IMR-90 (cell line): ENCODE measurements around the gene MORN4. TPM values are rescaled to one million over a fixed set of nuclear protein-coding genes. Genes with fewer than 3 reads are reported as not detected.

Experiments
- ATAC-seq: fragments of 200-7000 bp; cut with Tn5 transposase; 2 replicates; pipeline ENCODE4 v1.9.1; 2020; ENCODE audit warnings: low read depth, mild to moderate bottlenecking, moderate library complexity
- BruUV-seq: library from RNA; stranded (reverse); fragments of 400-500 nt; replicated peaks from 2 replicates; lab custom pipeline; 2021; lab: Mats Ljungman, UMichigan
- CTCF ChIA-PET: fragments of 300-600 bp; formaldehyde crosslinking; extraction: SDS; loops from one replicate; lab custom pipeline; 2021; ENCODE audit warnings: antibody characterized with exemption; lab: Yijun Ruan, JAX
- POLR2A ChIA-PET: fragments of 300-600 bp; sonication (Branson Sonifier 250); formaldehyde crosslinking; loops from one replicate; lab custom pipeline; 2022; ENCODE audit warnings: antibody characterized with exemption; ENCODE audit not compliant: unreplicated experiment; lab: Charles Lee
- DNase-seq: peaks from one replicate; pipeline ENCODE4 v3.0.0; 2013
- H2AFZ ChIP-seq: replicated peaks from 2 replicates; pipeline ENCODE3; 2013; ENCODE audit warnings: low read length, mild to moderate bottlenecking; ENCODE audit not compliant: poor library complexity
- H2AK5ac ChIP-seq: 2 replicates; pipeline ENCODE4 v1.6.1; 2013; ENCODE audit warnings: low read depth, low read length, inconsistent platforms
- H2AK9ac ChIP-seq: replicated peaks from 2 replicates; pipeline ENCODE3; 2013; ENCODE audit warnings: mild to moderate bottlenecking, low read depth, low read length, moderate library complexity; ENCODE audit not compliant: poor library complexity
- H2BK120ac ChIP-seq: 2 replicates; pipeline ENCODE4 v1.6.1; 2013; ENCODE audit warnings: low read depth, low read length, inconsistent platforms
- H2BK15ac ChIP-seq: 3 replicates; pipeline ENCODE4 v1.6.1; 2013; ENCODE audit warnings: low read depth, low read length, inconsistent platforms
- H2BK20ac ChIP-seq: 2 replicates; pipeline ENCODE4 v1.6.1; 2013; ENCODE audit warnings: low read depth, mild to moderate bottlenecking, inconsistent platforms, low read length, moderate library complexity
- H2BK5ac ChIP-seq: 2 replicates; pipeline ENCODE4 v1.6.1; 2013; ENCODE audit warnings: mild to moderate bottlenecking, low read depth, low read length, inconsistent platforms; ENCODE audit not compliant: poor library complexity, severe bottlenecking
- H3K14ac ChIP-seq: replicated peaks from 2 replicates; pipeline ENCODE4 v1.6.1; 2013; ENCODE audit warnings: low read depth, low read length, inconsistent platforms
- H3K18ac ChIP-seq: 2 replicates; pipeline ENCODE4 v1.6.1; 2013; ENCODE audit warnings: low read depth, low read length, control low read depth
- H3K23ac ChIP-seq: 2 replicates; pipeline ENCODE4 v1.6.1; 2013; ENCODE audit warnings: low read depth, low read length, inconsistent platforms
- H3K27ac ChIP-seq: 2 replicates; pipeline ENCODE4 v1.5.1; 2013; ENCODE audit warnings: mild to moderate bottlenecking, control low read depth, low read length; ENCODE audit not compliant: insufficient read depth
- H3K27me3 ChIP-seq: 2 replicates; pipeline ENCODE4 v1.6.1; 2013; ENCODE audit warnings: low read length; ENCODE audit not compliant: control insufficient read depth, insufficient read depth
- H3K36me3 ChIP-seq: 2 replicates; pipeline ENCODE4 v1.6.1; 2013; ENCODE audit warnings: low read length, mixed read lengths; ENCODE audit not compliant: control insufficient read depth, insufficient read depth
- H3K4ac ChIP-seq: 2 replicates; pipeline ENCODE4 v1.6.1; 2013; ENCODE audit warnings: low read depth, low read length, inconsistent platforms
- H3K4me1 ChIP-seq: 2 replicates; pipeline ENCODE4 v1.6.1; 2013; ENCODE audit warnings: low read length, mixed read lengths; ENCODE audit not compliant: control insufficient read depth, insufficient read depth
- H3K4me2 ChIP-seq: 2 replicates; pipeline ENCODE4 v1.6.1; 2013; ENCODE audit warnings: low read depth, mild to moderate bottlenecking, control low read depth, low read length, moderate library complexity
- H3K4me3 ChIP-seq: 2 replicates; pipeline ENCODE4 v1.5.1; 2013; ENCODE audit warnings: low read depth, mild to moderate bottlenecking, control low read depth, low read length, moderate library complexity; ENCODE audit not compliant: insufficient read depth
- H3K56ac ChIP-seq: 2 replicates; pipeline ENCODE4 v1.6.1; 2013; ENCODE audit warnings: low read length, inconsistent platforms; ENCODE audit not compliant: insufficient read depth; ENCODE audit errors: extremely low read depth
- H3K79me1 ChIP-seq, 2 experiments: 2 replicates each; pipeline ENCODE4 v1.6.1; 2013; ENCODE audit warnings: low read length in 2 of 2, inconsistent platforms in 1 of 2, low read depth in 1 of 2
- H3K9ac ChIP-seq: 2 replicates; pipeline ENCODE4 v1.6.1; 2013; ENCODE audit warnings: low read depth, low read length, control low read depth
- H3K9me1 ChIP-seq: 2 replicates; pipeline ENCODE4 v1.6.1; 2013; ENCODE audit warnings: low read length, inconsistent platforms; ENCODE audit not compliant: insufficient read depth
- H3K9me3 ChIP-seq: 2 replicates; pipeline ENCODE4 v1.6.1; 2013; ENCODE audit warnings: low read length; ENCODE audit not compliant: control insufficient read depth, insufficient read depth
- H4K20me1 ChIP-seq: 2 replicates; pipeline ENCODE4 v1.6.1; 2013; ENCODE audit warnings: low read length, inconsistent platforms; ENCODE audit not compliant: insufficient read depth
- H4K5ac ChIP-seq: 2 replicates; pipeline ENCODE4 v1.6.1; 2013; ENCODE audit warnings: mild to moderate bottlenecking, low read depth, low read length, control low read depth
- H4K8ac ChIP-seq, 2 experiments: 2 replicates each; pipeline ENCODE4 v1.6.1; 2013; ENCODE audit warnings: low read depth in 2 of 2, low read length in 2 of 2, control low read depth in 1 of 2, inconsistent platforms in 1 of 2
- H4K91ac ChIP-seq: 2 replicates; pipeline ENCODE4 v1.6.1; 2013; ENCODE audit warnings: low read depth, low read length, inconsistent platforms; ENCODE audit not compliant: insufficient read depth
- BHLHE40 ChIP-seq: fragments of 150-350 bp; IDR thresholded peaks from 2 replicates; pipeline ENCODE4 v1.6.1; 2016; ENCODE audit warnings: mild to moderate bottlenecking, low read depth, low read length
- CEBPB ChIP-seq: IDR thresholded peaks from 2 replicates; pipeline ENCODE4 v1.6.1; 2012; ENCODE audit warnings: low read depth, low read length, improper control_type of control experiment
- CTCF ChIP-seq: conservative IDR thresholded peaks from 2 replicates; pipeline ENCODE4 v1.5.1; 2012; ENCODE audit warnings: mild to moderate bottlenecking, low read depth, low read length, improper control_type of control experiment
- ELK1 ChIP-seq: fragments of 150-350 bp; IDR thresholded peaks from 2 replicates; pipeline ENCODE4 v1.6.1; 2016; ENCODE audit warnings: low read depth, mild to moderate bottlenecking, low read length, moderate library complexity, borderline replicate concordance
- MAZ ChIP-seq: IDR thresholded peaks from 2 replicates; pipeline ENCODE4 v1.6.1; 2012; ENCODE audit warnings: low read depth, mild to moderate bottlenecking, low read length, improper control_type of control experiment, moderate library complexity, borderline replicate concordance
- MXI1 ChIP-seq: IDR thresholded peaks from 2 replicates; pipeline ENCODE4 v1.6.1; 2012; ENCODE audit warnings: low read depth, mild to moderate bottlenecking, low read length, moderate library complexity, borderline replicate concordance
- NFE2L2 ChIP-seq: fragments of 150-350 bp; IDR thresholded peaks from 2 replicates; pipeline ENCODE4 v1.6.1; 2016; ENCODE audit warnings: low read depth, mild to moderate bottlenecking, low read length
- RAD21 ChIP-seq: IDR thresholded peaks from 2 replicates; pipeline ENCODE4 v1.6.1; 2012; ENCODE audit warnings: low read length, improper control_type of control experiment
- RCOR1 ChIP-seq: IDR thresholded peaks from 2 replicates; pipeline ENCODE4 v1.6.1; 2012; ENCODE audit warnings: mild to moderate bottlenecking, low read length, improper control_type of control experiment; ENCODE audit not compliant: insufficient replicate concordance
- RFX5 ChIP-seq: IDR thresholded peaks from 2 replicates; pipeline ENCODE4 v1.8.0; 2012; ENCODE audit warnings: low read depth, mild to moderate bottlenecking, low read length, moderate library complexity
- SMC3 ChIP-seq: fragments of 150-350 bp; IDR thresholded peaks from 2 replicates; pipeline ENCODE4 v1.6.1; 2016; ENCODE audit warnings: low read depth, mild to moderate bottlenecking, antibody characterized with exemption, low read length, moderate library complexity
- USF2 ChIP-seq: fragments of 150-350 bp; IDR thresholded peaks from 2 replicates; pipeline ENCODE4 v1.6.1; 2017; ENCODE audit warnings: mild to moderate bottlenecking, antibody characterized with exemption, low read length, low read depth
- WGBS, 2 experiments: methylation state at CpG; one replicate each; pipeline versions ENCODE4 v1.1.5 to v1.1.7; 2013; ENCODE audit warnings: missing lambda C conversion rate in 2 of 2; ENCODE audit not compliant: insufficient read length in 1 of 2; ENCODE audit errors: extremely low coverage in 2 of 2; 5-methylcytosine and 5-hydroxymethylcytosine counted together
- dilution Hi-C: fragments of 300-500 bp; cut with HindIII; formaldehyde crosslinking; loops from one replicate; pipeline ENCODE4 v1.14.3; 2018; ENCODE audit warnings: low sequenced_read_pairs; ENCODE audit not compliant: unreplicated experiment
- in situ Hi-C: fragments of 300-500 bp; cut with MboI; formaldehyde crosslinking; loops from 3 replicates; pipeline ENCODE4 v1.14.3; 2019; ENCODE audit warnings: low sequenced_read_pairs, inconsistent platforms, mixed read lengths
- intact Hi-C: fragments of 100-400 bp; cut with micrococcal nuclease; formaldehyde crosslinking; loops from 2 replicates; pipeline ENCODE4 v1.10.0; 2022
- polyA plus RNA-seq, 3 experiments: library from polyadenylated mRNA; depleted of rRNA; stranded (reverse); fragments of >200 nt; gene quantifications; 2 replicates each; pipeline ENCODE4 v1.2.3, GENCODE V29; 2012; ENCODE audit warnings: low replicate concordance in 1 of 3
- total RNA-seq: library from RNA; depleted of rRNA; stranded (reverse); fragments of >200 nt; gene quantifications from 2 replicates; pipeline ENCODE4 v1.2.3, GENCODE V29; 2012

The MORN4 gene
- total and polyA plus RNA-seq, 2 of the 4 experiments (the other 2 are of a cell fraction): 3.2 to 8.4 TPM

GRCh38 chr10:97650726-97651125 is 17.4 kb upstream of the MORN4 start:
- Histone ChIP-seq H3K9me1 (peaks cover 22% of the 10 kb centered on the region), H3K23ac (peak overlapping the region; percentile 89; the same call in 1 of the 2 replicates), H4K5ac (no peak overlapping the region), H3K14ac (peak overlapping the region; percentile 78; the same call in 1 of the 2 replicates), H3K4me2 (no peak overlapping the region), H3K79me1 (peaks cover 40 to 67% of the 10 kb centered on the region in 2 experiments), H3K9ac (no peak overlapping the region), H2BK20ac (peak overlapping the region; percentile 54), H2AK5ac (peak overlapping the region; percentile 49; the same call in 1 of the 2 replicates), H2AK9ac (peak overlapping the region; percentile 23), H3K4me1 (peaks cover 19% of the 10 kb centered on the region), H3K9me3 (no peaks in the 10 kb centered on the region), H4K20me1 (peaks cover 11% of the 10 kb centered on the region; the same call in 1 of the 2 replicates), H4K91ac (0 out of 2 replicates have a peak overlapping the region, but pooled peaks have one; percentile 38), H3K27ac (no peak overlapping the region; the same call in 1 of the 2 replicates), H2BK120ac (peak overlapping the region; percentile 57; the same call in 1 of the 2 replicates), H2BK5ac (peak overlapping the region; percentile 46), H3K4ac (peak overlapping the region; percentile 65), H3K36me3 (peaks cover 26% of the 10 kb centered on the region), H4K8ac (peak overlapping the region in 1 of 2 experiments; percentile 52; a peak in 1 of 4 replicates), H2BK15ac (0 out of 3 replicates have a peak overlapping the region, but pooled peaks have one; percentile 2), H3K56ac (no peak overlapping the region), H2AFZ (no peak overlapping the region), H3K27me3 (no peaks in the 10 kb centered on the region), H3K18ac (no peak overlapping the region), H3K4me3 (no peak overlapping the region)
- dilution Hi-C loops (no loop called here), intact Hi-C loops (no loop called here), in situ Hi-C loops (no loop called here)
- no peak for ATAC-seq
- DNase-seq: no peak
- BruUV-seq: no TSS peak
- POLR2A ChIA-PET: no interaction called here
- CTCF ChIA-PET: no interaction called here
- TF ChIP-seq RCOR1: no peak
- TF ChIP-seq ELK1: no peak
- TF ChIP-seq MXI1: no peak
- TF ChIP-seq NFE2L2: no peak
- TF ChIP-seq SMC3: no peak
- no peak for TF ChIP-seq MAZ
- TF ChIP-seq CTCF: no peak
- TF ChIP-seq RAD21: no peak
- no peak for TF ChIP-seq USF2
- no peak for TF ChIP-seq BHLHE40
- TF ChIP-seq CEBPB: no peak
- TF ChIP-seq RFX5: no peak
- WGBS, 2 experiments: 100% methylated on average over 1 of the region's 3 CpGs; no CpG with 5 or more reads in 1 of the 2 experiments
